Ramos (cell line): ENCODE data around the gene NECAB3.

Source experiments
- in situ Hi-C: fragments of 300-500 bp; cut with MboI; formaldehyde crosslinking; loops from one replicate; pipeline ENCODE4 v1.14.3; 2022; ENCODE audit warnings: low sequenced_read_pairs; ENCODE audit not compliant: unreplicated experiment

Gene NECAB3

DNA sequence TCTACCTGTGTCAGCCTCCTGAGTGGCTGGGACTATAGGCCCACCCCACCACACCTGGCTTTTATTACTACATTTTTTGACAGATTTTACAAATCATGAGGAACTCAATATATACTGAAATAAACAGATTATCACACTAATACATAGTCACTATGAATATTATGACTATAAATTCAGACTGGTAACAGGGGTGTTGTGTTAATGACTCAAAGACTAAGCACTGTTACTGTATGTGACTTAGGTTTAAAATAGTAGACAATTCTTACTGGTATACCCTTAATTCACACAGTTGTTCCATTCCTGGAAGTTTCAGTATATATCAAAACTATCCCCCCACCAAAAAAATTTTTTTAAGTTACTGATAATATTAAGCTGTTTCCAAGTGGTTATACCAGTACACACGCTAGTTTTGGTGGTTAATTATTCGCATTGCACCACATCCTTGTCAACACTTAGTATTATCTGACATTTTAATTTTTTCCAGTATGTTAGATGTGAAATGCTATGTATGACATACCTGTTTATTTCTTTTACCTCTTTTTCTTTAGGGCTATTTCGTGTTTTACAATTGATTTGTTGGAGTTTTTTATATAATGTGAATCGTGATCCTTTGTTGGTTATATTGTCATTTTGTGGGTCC lies 46.5 kb downstream of the NECAB3 start:
- in situ Hi-C loops, result no loop called here

- in situ Hi-C loops, result no loop called here
These were observed 48.0 kb downstream of the NECAB3 start for GRCh38 chr20:33626190-33626589.

DNA sequence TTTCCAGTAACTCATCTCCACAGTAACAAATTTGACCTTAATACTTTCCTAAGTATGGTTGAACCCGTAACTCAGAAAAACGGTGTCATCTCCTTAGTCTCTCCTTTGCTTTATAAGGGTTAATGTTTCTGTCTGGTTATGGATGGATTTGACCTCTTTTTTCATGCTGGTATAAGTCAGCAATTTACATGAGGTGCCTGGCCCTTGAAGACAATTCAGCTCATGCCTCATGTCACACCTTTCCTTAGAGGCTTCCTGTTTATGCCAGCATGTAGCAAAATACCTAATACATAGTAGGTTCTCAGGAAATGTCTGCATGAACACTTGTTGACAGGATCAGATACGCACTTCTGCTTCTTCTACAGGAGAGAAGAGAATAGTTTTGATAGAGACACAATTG lies 49.8 kb downstream of the NECAB3 start:
- in situ Hi-C loops, result no loop called here

GRCh38 chr20:33622705-33623365 lies 51.4 kb downstream of the NECAB3 start:
- in situ Hi-C loops, result no loop called here

DNA sequence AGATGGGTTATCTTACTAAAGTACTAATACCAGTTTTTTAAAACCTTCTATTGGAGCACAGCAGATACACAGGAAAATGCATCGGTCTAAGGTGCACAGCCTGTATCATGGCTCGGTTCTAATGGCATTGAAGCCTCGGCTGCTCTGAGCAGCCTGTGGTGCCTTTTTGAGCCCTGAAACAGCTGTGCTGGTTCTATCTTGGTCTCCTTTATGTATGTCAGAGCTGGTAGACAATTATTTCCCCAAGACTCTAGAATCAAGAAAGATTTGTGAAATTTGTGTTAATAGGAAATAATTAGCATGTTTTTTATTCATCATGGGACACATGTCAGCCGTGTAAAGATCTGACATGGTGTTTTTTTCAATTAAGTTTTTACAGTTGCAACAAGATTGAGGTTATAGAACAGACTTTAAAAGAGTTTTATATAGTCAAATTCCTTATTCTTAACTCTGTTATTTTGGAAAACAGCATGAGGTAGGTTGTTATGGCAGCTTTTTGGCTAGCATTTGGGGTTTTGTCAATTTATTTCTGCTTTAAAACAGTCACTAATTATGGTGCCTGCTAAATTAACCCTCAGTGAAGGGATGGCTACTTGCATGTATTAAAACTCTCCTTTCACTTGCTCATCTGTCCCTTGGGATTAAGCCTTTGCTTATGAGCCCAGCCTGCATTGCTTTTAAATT lies 52.4 kb downstream of the NECAB3 start:
- in situ Hi-C loops, result no loop called here

DNA sequence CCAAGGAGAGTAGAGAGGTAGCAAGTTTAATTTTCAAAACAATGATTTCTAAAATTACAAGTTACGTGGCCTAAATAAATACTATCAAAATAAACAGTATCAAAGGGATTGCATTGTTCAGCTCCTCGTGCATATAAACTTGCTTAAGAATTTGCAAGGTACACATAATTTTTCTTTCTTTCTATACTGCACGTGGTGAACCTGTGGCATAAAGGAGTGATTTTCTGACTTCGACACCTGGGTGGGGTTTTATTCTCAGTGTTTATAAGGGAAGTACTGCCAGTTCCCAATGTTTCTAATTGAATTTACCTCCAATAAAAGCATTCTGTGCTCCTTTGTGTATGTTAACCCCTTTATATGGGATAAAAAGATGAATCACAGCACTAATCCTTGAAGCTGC lies 62.2 kb downstream of the NECAB3 start:
- in situ Hi-C loops, result no loop called here

DNA sequence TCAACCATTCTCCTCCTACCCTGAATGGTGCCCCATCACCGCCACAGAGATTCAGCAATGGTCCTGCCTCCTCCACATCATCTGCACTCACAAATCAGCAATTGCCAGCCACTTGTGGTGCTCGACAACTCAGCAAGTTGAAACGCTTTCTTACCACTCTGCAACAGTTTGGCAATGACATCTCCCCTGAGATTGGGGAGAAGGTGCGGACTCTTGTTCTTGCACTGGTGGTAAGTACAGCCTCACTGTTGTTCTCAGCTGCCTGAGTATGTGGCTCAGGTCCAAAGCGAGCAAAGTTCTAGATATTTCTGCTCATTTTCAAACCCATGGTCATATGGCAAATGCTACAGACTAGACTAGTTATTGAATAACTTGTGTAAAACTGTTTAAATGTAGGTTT lies 63.1 kb downstream of the NECAB3 start:
- in situ Hi-C loops, result no loop called here

DNA sequence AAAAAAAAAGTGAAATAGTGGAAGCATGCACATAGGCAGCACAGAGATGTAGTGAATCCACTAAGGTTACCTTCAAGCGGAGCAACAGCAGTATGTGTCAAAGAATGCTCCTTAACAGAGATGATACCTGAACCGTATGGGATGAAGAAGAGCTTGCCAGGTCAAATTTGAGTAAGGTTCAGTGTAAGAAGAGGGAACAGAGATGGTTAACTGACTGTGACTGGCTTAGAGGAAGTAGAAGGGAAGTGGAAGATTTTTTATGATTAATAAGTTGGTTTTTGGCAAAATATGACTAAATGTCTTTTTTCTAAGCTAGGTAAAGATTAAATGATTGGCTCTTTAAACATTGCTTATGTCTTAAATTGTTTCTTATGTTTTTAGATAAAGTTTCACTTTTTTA lies 64.7 kb downstream of the NECAB3 start:
- in situ Hi-C loops, result no loop called here
